Duodenal mucosa (tissue), 2 donors: ENCODE data around the gene PTGFRN.

Source experiments
- H3K27ac ChIP-seq: one replicate; pipeline ENCODE4 v1.7.0; 2013; ENCODE audit warnings: low read depth, low read length
- H3K27me3 ChIP-seq, 2 donors: one replicate each; pipeline ENCODE4 v1.7.0; 2013; ENCODE audit warnings: low read length in 2 of 2, control low read depth in 1 of 2; ENCODE audit not compliant: insufficient read depth in 2 of 2, control insufficient read depth in 1 of 2
- H3K36me3 ChIP-seq, 2 donors: one replicate each; pipeline ENCODE4 v1.7.0; 2013; ENCODE audit warnings: low read length in 2 of 2, control low read depth in 1 of 2; ENCODE audit not compliant: insufficient read depth in 2 of 2, control insufficient read depth in 1 of 2
- H3K4me1 ChIP-seq, 2 donors: one replicate each; pipeline ENCODE4 v1.7.0; 2013; ENCODE audit warnings: low read length in 2 of 2, control low read depth in 1 of 2; ENCODE audit not compliant: insufficient read depth in 2 of 2, control insufficient read depth in 1 of 2
- H3K4me3 ChIP-seq, 2 donors: one replicate each; pipeline ENCODE4 v1.7.0; 2013; ENCODE audit warnings: low read length in 2 of 2, low read depth in 1 of 2
- H3K9ac ChIP-seq, 2 donors: one replicate each; pipeline ENCODE4 v1.7.0; 2013; ENCODE audit warnings: low read length in 2 of 2, low read depth in 1 of 2
- H3K9me3 ChIP-seq, 2 donors: one replicate each; pipeline ENCODE4 v1.7.0; 2013; ENCODE audit warnings: low read length in 2 of 2, control low read depth in 1 of 2; ENCODE audit not compliant: control insufficient read depth in 1 of 2

Gene PTGFRN

DNA sequence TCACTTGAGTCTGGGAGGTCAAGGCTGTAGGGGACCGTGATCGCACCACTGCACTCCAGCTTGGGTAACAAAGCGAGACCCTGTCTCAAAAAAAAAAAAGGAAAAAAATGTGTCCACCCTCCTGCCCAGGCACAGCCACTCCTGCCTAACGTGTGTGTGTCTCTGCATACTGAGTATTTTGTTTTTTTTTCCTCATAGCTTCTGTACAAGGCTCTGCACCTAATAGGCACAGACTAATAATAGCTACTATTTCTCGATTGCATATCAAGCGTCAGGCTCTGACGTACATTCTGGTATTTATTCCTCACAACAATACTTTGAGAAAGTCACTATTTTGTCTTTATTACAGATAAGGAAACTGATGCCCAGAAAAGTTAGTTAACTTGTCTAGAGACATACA lies 5.0 kb downstream of the PTGFRN start:
- Histone ChIP-seq H3K4me1 (peaks cover 47 to 73% of the 10 kb centered on the region in 2 donors), H3K9me3 (no peaks in the 10 kb centered on the region), H3K27ac (peak overlapping the region; percentile 41), H3K4me3 (peak overlapping the region; percentile 11 to 47), H3K36me3 (no peaks in the 10 kb centered on the region), H3K9ac (peak overlapping the region in 1 of 2 donors; percentile 28), H3K27me3 (no peaks in the 10 kb centered on the region)

GRCh38 chr1:116915086-116915661 lies 5.5 kb downstream of the PTGFRN start:
- Histone ChIP-seq H3K36me3 (no peaks in the 10 kb centered on the region), H3K9me3 (no peaks in the 10 kb centered on the region), H3K27ac (peak overlapping the region; percentile 41), H3K27me3 (no peaks in the 10 kb centered on the region), H3K9ac (peak overlapping the region in 1 of 2 donors; percentile 28), H3K4me3 (peak overlapping the region; percentile 19 to 47), H3K4me1 (peaks cover 51 to 78% of the 10 kb centered on the region in 2 donors)

DNA sequence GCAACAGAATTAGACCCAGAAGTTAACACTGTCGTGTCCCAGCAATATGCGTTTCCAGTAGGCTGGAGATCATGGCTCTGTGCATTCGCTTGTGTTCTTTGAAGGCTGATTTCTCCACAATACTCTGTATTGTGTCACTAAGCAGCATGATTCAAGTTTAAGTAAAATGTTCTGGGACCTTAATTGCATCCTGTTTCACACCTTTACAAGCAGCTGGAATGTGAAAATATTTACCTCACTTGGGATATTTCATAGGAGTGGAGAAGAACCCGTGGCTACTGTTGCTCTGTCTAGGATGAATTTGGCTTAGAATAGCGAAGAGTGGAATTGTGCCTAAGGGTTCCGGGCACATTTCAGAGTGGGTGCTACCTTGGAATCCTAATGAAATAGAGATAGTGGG lies 6.3 kb downstream of the PTGFRN start:
- Histone ChIP-seq H3K9ac (no peak overlapping the region), H3K27me3 (no peaks in the 10 kb centered on the region), H3K9me3 (no peaks in the 10 kb centered on the region), H3K36me3 (no peaks in the 10 kb centered on the region), H3K27ac (no peak overlapping the region), H3K4me3 (peak overlapping the region in 1 of 2 donors; percentile 47), H3K4me1 (peaks cover 59 to 80% of the 10 kb centered on the region in 2 donors)

DNA sequence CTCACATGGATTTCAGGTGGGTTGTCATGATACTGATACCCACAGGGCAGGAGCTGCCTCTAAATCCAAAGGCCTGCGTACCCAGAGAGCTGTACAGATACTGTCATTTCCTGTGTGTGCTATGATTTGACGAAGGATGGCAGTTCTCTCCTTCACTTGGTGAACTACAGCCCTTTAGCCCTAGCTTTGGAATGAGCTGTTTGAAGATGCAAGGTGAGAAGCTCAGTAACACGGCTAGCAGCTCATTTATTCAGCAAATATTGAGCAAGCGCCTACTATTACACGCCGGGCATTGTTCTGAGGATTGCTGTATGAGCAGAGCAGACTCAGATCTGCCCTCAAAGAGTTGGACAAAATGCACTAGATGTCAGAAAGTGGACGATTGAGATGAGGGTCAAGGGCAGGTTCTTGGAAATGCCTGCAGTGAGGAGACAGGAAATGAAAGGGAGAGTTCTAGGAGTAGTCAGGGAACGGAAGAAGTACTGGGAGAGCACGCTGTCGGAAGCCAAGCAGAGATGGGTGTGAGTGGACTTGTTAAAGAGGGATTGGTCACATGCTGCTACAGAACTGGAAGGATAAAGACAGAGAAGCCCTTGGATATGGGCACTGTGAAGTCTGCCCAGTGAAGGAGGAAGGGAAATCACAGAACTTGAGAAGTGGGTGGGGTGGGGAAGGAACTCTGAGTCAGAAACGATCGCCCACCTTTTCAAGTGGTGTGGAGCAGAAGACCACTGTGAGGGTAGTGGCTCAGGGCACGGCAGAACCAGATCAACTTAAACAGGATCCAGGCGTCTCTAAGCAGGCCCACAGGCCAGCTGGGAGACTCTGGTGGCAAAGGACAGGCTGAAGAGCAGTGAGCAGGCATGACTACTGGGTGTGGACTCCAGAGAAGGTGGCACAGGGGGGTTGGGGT lies 7.1 kb downstream of the PTGFRN start:
- H3K4me3 ChIP-seq = no peak overlapping the region
- H3K9me3 ChIP-seq = no peaks in the 10 kb centered on the region
- H3K4me1 ChIP-seq = peaks cover 59 to 79% of the 10 kb centered on the region in 2 donors
- no peaks in the 10 kb centered on the region for H3K36me3 ChIP-seq
- H3K27me3 ChIP-seq = no peaks in the 10 kb centered on the region
- no peak overlapping the region for H3K9ac ChIP-seq
- H3K27ac ChIP-seq = no peak overlapping the region

DNA sequence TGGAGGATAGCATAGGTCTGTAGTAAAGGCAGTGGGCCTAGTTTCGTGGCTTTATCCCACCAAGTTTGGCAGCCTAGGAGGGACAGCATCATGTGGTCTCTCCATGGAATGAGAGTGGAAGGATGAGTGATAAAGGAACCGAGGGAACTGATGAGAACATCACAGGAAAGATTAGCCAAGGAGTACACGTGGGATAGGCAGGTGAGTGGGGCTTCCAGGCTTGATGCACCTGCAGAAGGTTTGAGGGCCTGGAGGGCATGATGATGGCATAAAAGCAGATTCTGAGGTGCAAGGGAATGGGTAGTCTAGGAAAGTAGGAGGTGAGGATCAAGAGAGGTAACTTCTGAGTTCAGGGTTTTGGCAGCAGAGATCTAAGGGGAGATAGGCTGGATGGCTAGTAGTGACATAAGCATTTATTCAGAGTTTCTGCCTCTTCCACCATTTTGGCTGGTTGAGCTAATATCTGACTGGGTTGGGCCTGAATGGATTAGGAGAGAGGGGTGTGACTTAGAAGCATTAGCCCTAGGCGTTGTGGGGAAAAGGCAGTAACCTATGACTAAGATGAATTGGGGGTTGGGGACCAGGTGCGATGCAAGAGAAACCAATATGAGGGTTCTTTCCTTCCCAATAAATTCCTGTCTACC lies 9.1 kb downstream of the PTGFRN start:
- no peak overlapping the region for H3K9ac ChIP-seq
- H3K9me3 ChIP-seq = no peaks in the 10 kb centered on the region
- H3K27ac ChIP-seq = no peak overlapping the region
- H3K36me3 ChIP-seq = peaks cover 0 to 3% of the 10 kb centered on the region in 2 donors
- peaks cover 56 to 70% of the 10 kb centered on the region in 2 donors for H3K4me1 ChIP-seq
- no peak overlapping the region for H3K4me3 ChIP-seq
- H3K27me3 ChIP-seq = no peaks in the 10 kb centered on the region

GRCh38 chr1:116919802-116920201 lies 10.1 kb downstream of the PTGFRN start:
- peaks cover 54 to 67% of the 10 kb centered on the region in 2 donors for H3K4me1 ChIP-seq
- H3K36me3 ChIP-seq = peaks cover 0 to 3% of the 10 kb centered on the region in 2 donors
- H3K27me3 ChIP-seq = no peaks in the 10 kb centered on the region
- H3K4me3 ChIP-seq = no peak overlapping the region
- no peak overlapping the region for H3K27ac ChIP-seq
- no peaks in the 10 kb centered on the region for H3K9me3 ChIP-seq
- H3K9ac ChIP-seq = no peak overlapping the region

DNA sequence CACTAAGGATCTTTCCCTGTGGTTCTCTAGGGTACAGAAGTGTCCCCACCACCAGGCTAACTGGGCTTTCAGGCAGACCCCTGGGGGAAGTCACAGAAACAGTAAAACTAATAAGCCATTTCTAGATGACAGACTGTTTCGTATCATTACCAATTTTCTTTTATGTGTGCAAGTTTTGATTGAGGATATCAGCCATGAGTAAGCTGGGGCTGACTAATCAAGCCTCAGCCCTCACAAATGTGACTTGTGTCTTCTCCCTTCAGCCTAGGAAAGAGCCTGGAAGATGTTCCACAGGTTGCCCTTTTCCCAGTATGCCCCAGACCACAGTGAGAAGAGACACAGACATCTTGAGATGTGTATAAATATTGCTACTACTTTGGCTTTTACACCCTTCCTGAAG lies 10.5 kb downstream of the PTGFRN start:
- no peaks in the 10 kb centered on the region for H3K9me3 ChIP-seq

DNA sequence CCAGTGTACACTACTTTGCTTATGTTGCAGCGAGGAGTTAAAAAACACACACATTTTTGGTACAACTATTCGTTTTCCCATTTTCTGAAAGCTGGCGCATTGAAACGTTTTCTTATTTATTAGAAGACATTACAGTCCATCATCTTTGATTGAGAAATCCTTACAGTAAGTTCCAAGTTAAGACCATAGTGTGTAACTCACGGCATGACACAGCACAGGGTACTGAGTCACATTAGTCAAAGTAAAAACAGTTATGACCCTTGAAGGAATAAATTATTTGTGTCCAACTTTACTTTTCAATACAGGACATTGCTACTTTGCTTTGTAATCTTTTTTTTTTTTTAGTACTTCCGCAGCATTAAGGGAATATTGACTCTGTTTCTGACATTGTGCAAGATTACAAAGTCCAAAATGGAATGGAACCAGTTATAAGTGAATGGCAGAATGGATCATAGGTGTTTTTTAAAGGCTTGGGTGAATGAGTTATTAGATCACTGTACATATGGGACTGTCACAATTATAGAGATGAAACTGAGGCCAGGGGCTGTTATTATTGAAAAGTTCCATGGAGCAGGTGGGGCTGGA lies 11.7 kb downstream of the PTGFRN start:
- H3K27ac ChIP-seq = no peak overlapping the region
- no peaks in the 10 kb centered on the region for H3K9me3 ChIP-seq
- H3K36me3 ChIP-seq = peaks cover 0 to 3% of the 10 kb centered on the region in 2 donors
- no peak overlapping the region for H3K9ac ChIP-seq
- H3K27me3 ChIP-seq = no peaks in the 10 kb centered on the region
- H3K4me1 ChIP-seq = peaks cover 40 to 52% of the 10 kb centered on the region in 2 donors
- H3K4me3 ChIP-seq = no peak overlapping the region

More for the DNA sequence above, 10.5 kb downstream of the PTGFRN start:
- Histone ChIP-seq H3K27ac (no peak overlapping the region), H3K36me3 (peaks cover 0 to 3% of the 10 kb centered on the region in 2 donors), H3K4me1 (peaks cover 52 to 64% of the 10 kb centered on the region in 2 donors), H3K27me3 (no peaks in the 10 kb centered on the region), H3K9ac (no peak overlapping the region), H3K4me3 (no peak overlapping the region)

DNA sequence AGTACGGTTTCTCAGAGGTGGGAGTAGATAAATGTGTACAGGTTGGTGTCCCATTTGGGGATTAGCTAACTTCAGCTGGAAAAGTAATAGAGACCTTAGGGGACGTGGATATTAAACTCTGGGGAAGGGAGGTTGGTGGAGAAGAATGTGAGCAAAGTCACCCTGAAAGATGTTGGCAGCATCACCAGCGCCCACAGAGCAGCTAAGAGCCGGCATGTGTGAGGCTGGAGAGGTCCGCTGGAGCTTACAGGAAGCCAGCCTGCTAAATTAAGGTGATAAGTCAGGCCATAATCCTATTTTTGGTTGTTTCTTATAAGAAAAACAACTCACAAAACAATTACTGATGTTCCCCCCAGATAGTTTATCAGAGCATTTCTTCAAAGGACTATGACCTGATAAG lies 12.2 kb downstream of the PTGFRN start:
- Histone ChIP-seq H3K9ac (no peak overlapping the region), H3K4me1 (peaks cover 35 to 47% of the 10 kb centered on the region in 2 donors), H3K27me3 (no peaks in the 10 kb centered on the region), H3K9me3 (no peaks in the 10 kb centered on the region), H3K27ac (no peak overlapping the region), H3K4me3 (no peak overlapping the region), H3K36me3 (peaks cover 0 to 3% of the 10 kb centered on the region in 2 donors)
